Stomach smooth muscle (tissue), 2 donors: ENCODE measurements around the gene ZSCAN1.

ENCODE experiments used
- H3K27ac ChIP-seq: one replicate; pipeline ENCODE4 v1.7.0; 2013; ENCODE audit warnings: mild to moderate bottlenecking, low read length, inconsistent platforms
- H3K27me3 ChIP-seq, 2 donors: one replicate each; pipeline ENCODE4 v1.7.0; 2013; ENCODE audit warnings: low read length in 2 of 2; ENCODE audit not compliant: insufficient read depth in 2 of 2, control insufficient read depth in 1 of 2
- H3K36me3 ChIP-seq, 2 donors: one replicate each; pipeline ENCODE4 v1.7.0; 2013; ENCODE audit warnings: low read length in 2 of 2; ENCODE audit not compliant: control insufficient read depth in 2 of 2, insufficient read depth in 2 of 2
- H3K4me1 ChIP-seq: one replicate; pipeline ENCODE4 v1.7.0; 2013; ENCODE audit warnings: low read length; ENCODE audit not compliant: control insufficient read depth, insufficient read depth
- H3K4me3 ChIP-seq, 2 donors: one replicate each; pipeline ENCODE4 v1.7.0; 2013; ENCODE audit warnings: low read length in 2 of 2
- H3K9ac ChIP-seq, 2 donors: one replicate each; pipeline ENCODE4 v1.7.0; 2013; ENCODE audit warnings: low read length in 2 of 2, mild to moderate bottlenecking in 1 of 2
- H3K9me3 ChIP-seq, 2 donors: one replicate each; pipeline ENCODE4 v1.7.0; 2013; ENCODE audit warnings: low read length in 2 of 2; ENCODE audit not compliant: control insufficient read depth in 2 of 2
- donor health status: healthy.
- donor health status: Pancreatic carcinoma.

Gene ZSCAN1

GRCh38 chr19:58040751-58041525, 7.1 kb downstream of the ZSCAN1 start:
- H3K4me1 ChIP-seq: no peaks in the 10 kb centered on the region
- peaks cover 0 to 32% of the 10 kb centered on the region in 2 donors for H3K9me3 ChIP-seq

DNA sequence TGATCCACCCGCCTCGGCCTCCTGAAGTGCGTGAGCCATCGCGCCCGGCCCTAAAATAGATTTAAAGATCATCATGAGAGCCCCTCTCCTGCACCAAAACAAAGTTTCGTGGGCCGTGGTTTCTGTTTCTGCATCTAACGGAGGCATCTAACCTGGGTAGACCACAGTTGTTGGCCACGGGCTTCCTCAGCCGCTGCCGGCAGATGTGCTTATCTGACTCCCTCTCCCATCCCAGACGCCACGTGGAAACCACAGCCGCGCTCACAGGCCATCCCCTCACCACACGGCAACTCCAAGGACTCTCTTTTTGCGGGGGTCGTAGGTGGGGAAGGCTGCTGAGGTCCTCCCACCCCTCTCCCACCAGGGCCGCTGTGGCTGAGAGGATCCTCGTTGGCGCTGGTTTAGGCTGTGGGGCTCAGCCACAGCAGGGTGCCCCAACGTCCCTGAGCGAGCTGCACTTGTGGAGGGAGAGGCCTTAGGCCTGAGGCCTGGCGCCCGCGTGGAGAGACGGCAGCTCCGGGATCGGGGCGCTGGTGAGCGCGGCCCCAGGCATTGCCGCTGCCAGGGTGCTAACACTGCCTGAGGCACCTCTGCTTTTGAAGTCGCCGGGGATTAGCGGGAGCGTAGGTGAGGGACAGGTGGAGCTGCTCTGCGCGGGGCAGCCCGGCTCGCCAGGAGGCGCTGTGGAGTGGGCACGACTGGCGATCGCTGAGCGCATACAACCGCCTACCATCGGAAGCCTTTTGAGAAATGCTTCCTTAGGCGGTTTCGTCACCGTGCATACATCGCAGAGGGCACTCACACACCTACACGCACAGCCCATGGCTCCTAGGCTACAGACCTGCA, 8.9 kb downstream of the ZSCAN1 start:
- Histone ChIP-seq H3K9ac (no peak overlapping the region), H3K36me3 (no peaks in the 10 kb centered on the region), H3K4me1 (no peaks in the 10 kb centered on the region), H3K9me3 (peaks cover 0 to 45% of the 10 kb centered on the region in 2 donors), H3K27me3 (peaks cover 0 to 4% of the 10 kb centered on the region in 2 donors), H3K27ac (no peak overlapping the region), H3K4me3 (no peak overlapping the region)

More at GRCh38 chr19:58040751-58041525, 7.1 kb downstream of the ZSCAN1 start:
- Histone ChIP-seq H3K36me3 (no peaks in the 10 kb centered on the region), H3K27ac (no peak overlapping the region), H3K4me3 (no peak overlapping the region), H3K9ac (no peak overlapping the region), H3K27me3 (peaks cover 0 to 4% of the 10 kb centered on the region in 2 donors)

- peaks cover 0 to 2% of the 10 kb centered on the region in 2 donors for H3K27me3 ChIP-seq
- no peak overlapping the region for H3K9ac ChIP-seq
- no peaks in the 10 kb centered on the region for H3K36me3 ChIP-seq
- no peak overlapping the region for H3K27ac ChIP-seq
- peaks cover 3 to 58% of the 10 kb centered on the region in 2 donors for H3K9me3 ChIP-seq
- no peak overlapping the region for H3K4me3 ChIP-seq
- H3K4me1 ChIP-seq: no peaks in the 10 kb centered on the region
Measured at GRCh38 chr19:58044391-58044790, 10.6 kb downstream of the ZSCAN1 start.

DNA sequence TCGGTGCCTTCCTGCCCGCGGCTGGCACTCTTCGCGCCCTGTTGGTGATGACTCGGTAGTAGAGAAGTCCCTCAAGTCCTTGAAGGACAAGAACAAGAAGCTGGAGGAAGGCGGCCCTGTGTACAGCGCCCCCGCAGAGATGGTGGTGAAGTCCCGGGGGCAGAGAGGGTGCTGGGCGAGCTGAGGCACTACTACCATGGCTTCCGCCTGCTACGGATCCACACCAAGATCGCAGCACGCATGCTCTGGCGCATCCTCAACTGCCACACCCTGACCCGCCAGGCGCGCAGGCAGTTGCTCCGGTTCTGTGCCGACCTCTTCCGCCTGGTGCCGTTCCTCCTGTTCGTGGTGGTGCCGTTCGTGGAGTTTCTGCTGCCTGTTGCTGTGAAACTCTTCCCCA, 11.1 kb downstream of the ZSCAN1 start:
- H3K36me3 ChIP-seq: no peaks in the 10 kb centered on the region
- H3K9ac ChIP-seq: no peak overlapping the region
- H3K27me3 ChIP-seq: peaks cover 0 to 2% of the 10 kb centered on the region in 2 donors
- no peak overlapping the region for H3K4me3 ChIP-seq
- H3K4me1 ChIP-seq: no peaks in the 10 kb centered on the region
- peaks cover 3 to 62% of the 10 kb centered on the region in 2 donors for H3K9me3 ChIP-seq
- H3K27ac ChIP-seq: no peak overlapping the region

DNA sequence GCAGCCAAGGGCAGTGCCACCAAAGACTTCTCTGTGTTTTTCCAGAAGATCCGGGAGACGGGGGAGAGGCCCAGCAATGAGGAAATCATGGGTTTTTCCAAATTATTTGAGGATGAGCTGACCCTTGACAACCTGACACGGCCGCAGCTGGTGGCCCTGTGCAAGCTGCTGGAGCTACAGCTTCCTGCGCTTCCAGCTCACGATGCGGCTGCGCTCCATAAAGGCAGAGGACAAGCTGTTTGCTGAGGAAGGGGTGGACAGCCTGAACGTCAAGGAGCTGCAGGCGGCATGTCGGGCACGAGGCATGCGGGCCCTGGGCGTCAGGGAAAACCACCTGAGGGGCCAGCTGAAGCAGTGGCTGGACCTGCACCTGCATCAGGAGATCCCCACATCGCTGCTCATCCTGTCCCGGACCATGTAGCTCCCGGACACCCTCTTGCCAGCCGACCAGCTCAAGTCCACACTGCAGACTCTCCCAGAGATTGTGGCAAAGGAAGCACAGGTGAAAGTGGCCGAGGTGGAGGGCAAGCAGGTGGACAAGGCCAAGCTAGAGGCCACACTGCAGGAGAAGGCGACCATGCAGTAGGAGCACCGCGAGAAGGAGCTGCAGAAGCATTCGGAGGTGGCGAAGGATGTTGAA, 11.7 kb downstream of the ZSCAN1 start:
- no peak overlapping the region for H3K4me3 ChIP-seq
- peaks cover 0 to 2% of the 10 kb centered on the region in 2 donors for H3K27me3 ChIP-seq
- H3K4me1 ChIP-seq: no peaks in the 10 kb centered on the region
- H3K9me3 ChIP-seq: peaks cover 3 to 63% of the 10 kb centered on the region in 2 donors
- H3K9ac ChIP-seq: no peak overlapping the region
- no peaks in the 10 kb centered on the region for H3K36me3 ChIP-seq
- no peak overlapping the region for H3K27ac ChIP-seq

DNA sequence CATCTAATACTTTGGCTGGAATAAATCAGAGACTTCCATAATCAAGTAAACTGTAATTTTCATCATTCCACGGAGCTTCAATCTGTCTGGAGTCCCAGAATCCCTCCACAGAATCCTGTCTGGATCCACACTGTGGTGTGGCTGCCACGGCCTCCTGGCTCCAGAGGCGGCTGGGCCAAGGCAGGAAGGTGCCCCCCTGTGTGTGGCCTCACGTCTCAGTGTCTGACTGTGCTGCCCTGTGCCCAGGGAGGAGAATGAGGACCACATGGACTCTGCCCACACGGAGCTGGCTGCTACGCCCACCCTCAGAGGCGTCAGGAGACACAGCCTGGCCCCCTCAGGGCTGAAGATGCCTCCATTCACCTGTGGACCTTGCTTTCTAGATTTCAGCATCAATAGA, 13.0 kb downstream of the ZSCAN1 start:
- H3K9ac ChIP-seq: no peak overlapping the region
- H3K27me3 ChIP-seq: peaks cover 0 to 2% of the 10 kb centered on the region in 2 donors
- peaks cover 3 to 59% of the 10 kb centered on the region in 2 donors for H3K9me3 ChIP-seq
- no peak overlapping the region for H3K4me3 ChIP-seq
- no peak overlapping the region for H3K27ac ChIP-seq
- H3K4me1 ChIP-seq: no peaks in the 10 kb centered on the region
- H3K36me3 ChIP-seq: no peaks in the 10 kb centered on the region

DNA sequence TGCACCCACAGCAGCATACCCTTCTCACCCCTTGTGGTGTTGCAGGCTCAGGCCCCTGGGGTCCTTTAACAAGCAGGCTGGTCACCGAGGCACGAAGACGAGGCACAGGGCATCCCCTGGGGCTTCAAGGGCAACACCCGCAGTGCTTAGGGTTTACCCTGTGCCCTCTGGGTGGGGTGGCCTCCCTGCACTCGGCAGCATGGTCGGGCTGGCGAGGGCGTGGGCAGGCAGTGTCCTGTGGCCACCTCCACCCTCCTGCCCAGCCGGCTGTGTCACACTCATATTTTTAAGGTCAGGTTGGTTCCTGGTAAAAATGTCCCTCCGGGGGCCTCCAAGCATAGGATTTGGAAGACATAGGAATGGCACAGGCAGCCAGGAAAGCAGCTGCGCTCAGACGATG, 13.8 kb downstream of the ZSCAN1 start:
- no peak overlapping the region for H3K27ac ChIP-seq
- H3K9ac ChIP-seq: no peak overlapping the region
- H3K27me3 ChIP-seq: peaks cover 0 to 2% of the 10 kb centered on the region in 2 donors
- H3K4me3 ChIP-seq: no peak overlapping the region
- H3K4me1 ChIP-seq: no peaks in the 10 kb centered on the region
- no peaks in the 10 kb centered on the region for H3K36me3 ChIP-seq
- H3K9me3 ChIP-seq: peaks cover 3 to 56% of the 10 kb centered on the region in 2 donors

DNA sequence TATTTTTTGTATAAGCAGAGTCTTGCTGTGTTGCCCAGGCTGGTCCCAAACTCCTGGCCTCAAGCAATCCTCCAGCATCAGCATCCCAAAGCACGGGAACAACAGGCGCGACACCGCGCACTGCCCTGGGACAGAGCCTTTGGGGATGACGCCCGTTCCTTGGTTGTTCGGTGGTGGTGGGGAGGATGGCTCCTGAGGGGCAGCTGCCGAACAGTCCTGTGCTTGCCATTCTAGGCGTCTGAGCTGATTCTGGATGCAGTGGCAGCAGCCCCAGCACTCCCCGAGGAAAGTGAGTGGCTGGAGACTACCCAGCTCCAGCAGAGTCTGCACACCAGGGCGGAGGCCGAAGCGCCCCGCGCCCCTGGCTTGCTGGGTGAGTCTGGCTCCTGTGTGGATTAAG, 18.4 kb downstream of the ZSCAN1 start:
- H3K27ac ChIP-seq: no peak overlapping the region
- peaks cover 3 to 32% of the 10 kb centered on the region in 2 donors for H3K9me3 ChIP-seq
- no peak overlapping the region for H3K4me3 ChIP-seq
- H3K4me1 ChIP-seq: peaks cover 5% of the 10 kb centered on the region
- no peaks in the 10 kb centered on the region for H3K36me3 ChIP-seq
- no peak overlapping the region for H3K9ac ChIP-seq
- no peaks in the 10 kb centered on the region for H3K27me3 ChIP-seq

DNA sequence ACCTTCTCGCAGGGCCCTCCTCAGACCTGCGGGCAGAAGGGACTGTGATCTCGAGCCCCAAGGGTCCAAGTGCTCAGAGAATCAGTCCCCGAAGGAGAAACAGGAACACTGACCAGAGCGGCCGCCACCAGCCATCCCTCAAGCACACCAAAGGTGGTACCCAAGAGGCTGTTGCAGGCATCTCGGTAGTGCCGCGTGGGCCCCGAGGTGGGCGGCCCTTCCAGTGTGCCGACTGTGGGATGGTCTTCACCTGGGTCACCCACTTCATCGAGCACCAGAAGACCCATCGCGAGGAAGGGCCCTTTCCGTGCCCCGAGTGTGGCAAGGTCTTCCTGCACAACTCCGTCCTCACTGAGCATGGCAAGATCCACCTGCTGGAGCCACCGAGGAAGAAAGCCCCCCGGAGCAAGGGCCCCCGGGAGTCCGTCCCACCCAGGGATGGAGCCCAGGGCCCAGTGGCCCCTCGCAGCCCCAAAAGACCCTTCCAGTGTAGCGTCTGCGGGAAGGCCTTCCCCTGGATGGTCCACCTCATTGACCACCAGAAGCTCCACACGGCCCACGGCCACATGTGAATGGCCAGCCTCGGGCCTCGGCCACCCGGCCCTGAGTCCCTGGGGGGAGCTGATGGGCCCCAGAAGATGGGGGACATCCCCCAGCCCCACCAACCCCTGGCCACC, 19.8 kb downstream of the ZSCAN1 start:
- Histone ChIP-seq H3K27me3 (no peaks in the 10 kb centered on the region), H3K27ac (no peak overlapping the region), H3K9me3 (peaks cover 6 to 25% of the 10 kb centered on the region in 2 donors), H3K36me3 (no peaks in the 10 kb centered on the region), H3K9ac (no peak overlapping the region), H3K4me1 (peaks cover 5% of the 10 kb centered on the region), H3K4me3 (no peak overlapping the region)
